Vagina (tissue), 2 donors: ENCODE measurements around the gene GPC2. TPM values are rescaled to one million over a fixed set of nuclear protein-coding genes. Genes with fewer than 3 reads are reported as not detected.
"Not testable (repeated sequence)": the region's sequence is repeated elsewhere in the genome, so short reads cannot be mapped to it uniquely, and the experiment has no call there.

ENCODE experiments used
- DNase-seq, 2 donors: peaks; one replicate each; pipeline ENCODE4 v3.0.0-alpha.2; 2017; ENCODE audit errors: extremely low spot score in 2 of 2
- H3K27ac ChIP-seq: fragments of 200-600 bp; sonication (generic); one replicate; pipeline ENCODE4 v1.5.1; 2019
- H3K27me3 ChIP-seq: fragments of 200-600 bp; sonication (generic); one replicate; pipeline ENCODE4 v1.5.1; 2019
- H3K36me3 ChIP-seq, 2 donors: fragments of 200-600 bp; sonication (generic); one replicate each; pipeline ENCODE4 v1.5.1; 2017 to 2019
- H3K4me1 ChIP-seq: fragments of 200-600 bp; sonication (generic); one replicate; pipeline ENCODE4 v1.5.1; 2019
- H3K4me3 ChIP-seq, 2 donors: fragments of 200-600 bp; sonication (generic); 1 replicate in 1 of 2; 2 replicates in 1 of 2; pipeline ENCODE4 v1.5.1; 2016 to 2019
- H3K9me3 ChIP-seq: fragments of 200-600 bp; sonication (generic); one replicate; pipeline ENCODE4 v1.5.1; 2019
- CTCF ChIP-seq, 3 experiments: fragments of 450-650 bp in 2 of 3; fragments of 200-600 bp in 1 of 3; sonication (generic) in 1 of 3; IDR thresholded peaks; one replicate each; pipeline ENCODE4 v1.5.1; 2017 to 2019; ENCODE audit warnings: antibody characterized with exemption in 3 of 3, mild to moderate bottlenecking in 2 of 3, moderate library complexity in 2 of 3
- POLR2A ChIP-seq, 2 donors: fragments of 450-650 bp; IDR thresholded peaks; one replicate each; pipeline ENCODE4 v1.6.1; 2017; ENCODE audit warnings: antibody characterized with exemption in 2 of 2, mild to moderate bottlenecking in 2 of 2, moderate library complexity in 2 of 2
- POLR2AphosphoS5 ChIP-seq, 2 donors: sonication (generic); formaldehyde crosslinking; IDR thresholded peaks; one replicate each; pipeline ENCODE4 v1.9.0; 2017; ENCODE audit warnings: antibody characterized with exemption in 2 of 2, mild to moderate bottlenecking in 2 of 2, low read depth in 1 of 2; ENCODE audit not compliant: insufficient read depth in 1 of 2
- intact Hi-C: fragments of 100-400 bp; cut with DNase I; formaldehyde crosslinking; loops from one replicate; pipeline ENCODE4 v1.15.1; 2023
- total RNA-seq: library from RNA; depleted of rRNA; stranded (reverse); fragments of >200 nt; gene quantifications from one replicate; pipeline ENCODE4 v1.2.3, GENCODE V29; 2016

The GPC2 gene
- total RNA-seq, 1 donor from 2014 or later = 7.4 TPM

- DNase-seq = no peak
- no peaks in the 10 kb centered on the region for H3K27me3 ChIP-seq
- no peaks in the 10 kb centered on the region for H3K9me3 ChIP-seq
- intact Hi-C loops = loop anchor here (10.0 kb wide), 1 partner anchor 53 kb away; the partner anchor contains the start of gene LAMTOR4
- no peak overlapping the region for H3K27ac ChIP-seq
- no peak overlapping the region for H3K4me3 ChIP-seq
- H3K36me3 ChIP-seq = no peaks in the 10 kb centered on the region
- no peak for TF ChIP-seq POLR2A (IDR thresholded peaks at IDR 0.05)
- no peak for TF ChIP-seq POLR2AphosphoS5 (IDR thresholded peaks at IDR 0.05; ENCODE audit: insufficient read depth in 1 of 2, low read depth in 1 of 2)
- no peak for TF ChIP-seq CTCF (IDR thresholded peaks at IDR 0.05)
- no peaks in the 10 kb centered on the region for H3K4me1 ChIP-seq
Measured at GRCh38 chr7:100198266-100198665, 21.1 kb upstream of the GPC2 start.

GRCh38 chr7:100195901-100196322 is 18.7 kb upstream of the GPC2 start:
- H3K9me3 ChIP-seq, H3K4me3 ChIP-seq, DNase-seq, H3K27ac ChIP-seq, H3K36me3 ChIP-seq, H3K27me3 ChIP-seq, H3K4me1 ChIP-seq: not testable (repeated sequence)
- intact Hi-C loops = loop anchor here (10.0 kb wide), 1 partner anchor 51 kb away; the partner anchor contains the start of gene LAMTOR4

GRCh38 chr7:100195222-100195621 is 18.0 kb upstream of the GPC2 start:
- no peaks in the 10 kb centered on the region for H3K4me1 ChIP-seq
- H3K36me3 ChIP-seq = no peaks in the 10 kb centered on the region

GRCh38 chr7:100192969-100193368 is 15.8 kb upstream of the GPC2 start:
- H3K4me3 ChIP-seq = no peak overlapping the region
- no peaks in the 10 kb centered on the region for H3K4me1 ChIP-seq
- H3K36me3 ChIP-seq = no peaks in the 10 kb centered on the region
- intact Hi-C loops = loop anchor here (10.0 kb wide), 1 partner anchor 48 kb away; the partner anchor contains the start of gene LAMTOR4
- no peaks in the 10 kb centered on the region for H3K9me3 ChIP-seq
- H3K27ac ChIP-seq = no peak overlapping the region
- no peak for TF ChIP-seq CTCF (IDR thresholded peaks at IDR 0.05)
- TF ChIP-seq POLR2AphosphoS5 (IDR thresholded peaks at IDR 0.05; ENCODE audit: insufficient read depth in 1 of 2, low read depth in 1 of 2) = no peak
- TF ChIP-seq POLR2A (IDR thresholded peaks at IDR 0.05) = no peak
- DNase-seq = no peak
- no peaks in the 10 kb centered on the region for H3K27me3 ChIP-seq

More at GRCh38 chr7:100195222-100195621, 18.0 kb upstream of the GPC2 start:
- H3K27ac ChIP-seq = no peak overlapping the region
- H3K4me3 ChIP-seq = no peak overlapping the region
- intact Hi-C loops = loop anchor here (10.0 kb wide), 1 partner anchor 50 kb away; the partner anchor contains the start of gene LAMTOR4
- DNase-seq = no peak
- no peaks in the 10 kb centered on the region for H3K27me3 ChIP-seq
- H3K9me3 ChIP-seq = no peaks in the 10 kb centered on the region
- no peak for TF ChIP-seq POLR2A (IDR thresholded peaks at IDR 0.05)
- no peak for TF ChIP-seq CTCF (IDR thresholded peaks at IDR 0.05)
- no peak for TF ChIP-seq POLR2AphosphoS5 (IDR thresholded peaks at IDR 0.05; ENCODE audit: insufficient read depth in 1 of 2, low read depth in 1 of 2)

- not testable (repeated sequence) for DNase-seq, H3K36me3 ChIP-seq, H3K4me1 ChIP-seq, H3K27me3 ChIP-seq, H3K4me3 ChIP-seq, H3K9me3 ChIP-seq, H3K27ac ChIP-seq
- intact Hi-C loops = loop anchor here (10.0 kb wide), 1 partner anchor 48 kb away; the partner anchor contains the start of gene LAMTOR4
Measured at GRCh38 chr7:100192281-100192862, 15.2 kb upstream of the GPC2 start.

- TF ChIP-seq POLR2AphosphoS5 (IDR thresholded peaks at IDR 0.05; ENCODE audit: insufficient read depth in 1 of 2, low read depth in 1 of 2) (no peak), CTCF (IDR thresholded peaks at IDR 0.05) (no peak), POLR2A (IDR thresholded peaks at IDR 0.05) (no peak)
- Histone ChIP-seq H3K4me1 (no peaks in the 10 kb centered on the region), H3K9me3 (no peaks in the 10 kb centered on the region), H3K36me3 (no peaks in the 10 kb centered on the region), H3K4me3 (no peak overlapping the region), H3K27me3 (no peaks in the 10 kb centered on the region), H3K27ac (no peak overlapping the region)
- intact Hi-C loops = loop anchor here (10.0 kb wide), 1 partner anchor 47 kb away; the partner anchor contains the start of gene LAMTOR4
- DNase-seq = no peak
Measured at GRCh38 chr7:100191775-100192174, 14.6 kb upstream of the GPC2 start.
